Measurements from ENCODE around the gene SREBF1.

SREBF1 gene

DNA sequence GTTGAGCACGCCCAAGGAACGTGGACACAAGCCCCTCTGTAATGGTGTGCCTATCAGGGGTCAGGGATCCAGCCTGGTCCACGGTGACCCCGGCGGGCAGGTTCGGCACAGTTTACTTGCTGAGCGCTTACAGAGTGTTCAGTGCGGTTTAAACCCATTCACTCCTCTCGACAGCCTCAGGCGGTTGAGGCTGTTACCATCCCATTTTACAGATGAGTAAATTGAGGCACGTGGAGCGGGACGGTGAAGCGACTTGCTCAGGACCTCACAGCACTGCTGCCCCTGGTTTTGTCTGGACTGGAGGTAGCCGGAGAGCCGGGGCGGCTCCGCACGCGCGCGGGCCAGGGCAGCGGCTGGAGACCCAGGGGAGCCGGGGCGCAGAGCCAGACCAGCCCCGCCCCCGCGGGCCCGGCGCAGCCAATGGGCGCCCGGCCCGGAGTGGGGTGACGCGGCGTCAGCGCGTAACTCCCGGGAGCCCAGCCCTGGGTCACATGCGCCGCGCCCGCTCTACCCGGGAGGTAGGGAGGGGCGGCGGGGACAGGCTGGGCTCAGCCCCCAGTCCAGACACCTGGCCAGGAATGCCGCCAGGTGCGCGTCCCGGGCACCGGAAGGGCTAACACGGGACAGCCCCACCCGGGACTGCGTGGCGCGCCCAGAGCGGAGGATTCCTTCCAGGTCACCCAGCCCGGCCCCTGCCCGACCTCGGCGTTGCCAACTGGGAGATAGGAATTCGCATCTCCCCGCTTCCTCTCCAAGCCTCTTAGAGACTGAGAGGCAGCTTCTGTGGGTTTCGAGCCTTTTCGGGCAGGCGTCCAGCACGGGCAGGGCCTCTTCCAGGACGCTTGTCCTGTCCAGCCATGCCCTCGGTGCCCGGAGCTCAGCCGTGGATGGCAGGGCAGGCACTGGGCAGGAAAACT is 3.3 kb upstream of the SREBF1 start:
- H3K27me3 Mint-ChIP-seq (ENCODE audit: low read depth): no peaks in the 10 kb centered on the region
- peaks cover 5% of the 10 kb centered on the region for H3K36me3 Mint-ChIP-seq (ENCODE audit: low read depth)
- H3K9me3 Mint-ChIP-seq: no peaks in the 10 kb centered on the region
- peaks cover 44% of the 10 kb centered on the region for H3K4me1 Mint-ChIP-seq (ENCODE audit: low read depth)
- H3K4me3 Mint-ChIP-seq: peak overlapping the region; percentile 80
- H3K27ac Mint-ChIP-seq: peak overlapping the region; percentile 95

DNA sequence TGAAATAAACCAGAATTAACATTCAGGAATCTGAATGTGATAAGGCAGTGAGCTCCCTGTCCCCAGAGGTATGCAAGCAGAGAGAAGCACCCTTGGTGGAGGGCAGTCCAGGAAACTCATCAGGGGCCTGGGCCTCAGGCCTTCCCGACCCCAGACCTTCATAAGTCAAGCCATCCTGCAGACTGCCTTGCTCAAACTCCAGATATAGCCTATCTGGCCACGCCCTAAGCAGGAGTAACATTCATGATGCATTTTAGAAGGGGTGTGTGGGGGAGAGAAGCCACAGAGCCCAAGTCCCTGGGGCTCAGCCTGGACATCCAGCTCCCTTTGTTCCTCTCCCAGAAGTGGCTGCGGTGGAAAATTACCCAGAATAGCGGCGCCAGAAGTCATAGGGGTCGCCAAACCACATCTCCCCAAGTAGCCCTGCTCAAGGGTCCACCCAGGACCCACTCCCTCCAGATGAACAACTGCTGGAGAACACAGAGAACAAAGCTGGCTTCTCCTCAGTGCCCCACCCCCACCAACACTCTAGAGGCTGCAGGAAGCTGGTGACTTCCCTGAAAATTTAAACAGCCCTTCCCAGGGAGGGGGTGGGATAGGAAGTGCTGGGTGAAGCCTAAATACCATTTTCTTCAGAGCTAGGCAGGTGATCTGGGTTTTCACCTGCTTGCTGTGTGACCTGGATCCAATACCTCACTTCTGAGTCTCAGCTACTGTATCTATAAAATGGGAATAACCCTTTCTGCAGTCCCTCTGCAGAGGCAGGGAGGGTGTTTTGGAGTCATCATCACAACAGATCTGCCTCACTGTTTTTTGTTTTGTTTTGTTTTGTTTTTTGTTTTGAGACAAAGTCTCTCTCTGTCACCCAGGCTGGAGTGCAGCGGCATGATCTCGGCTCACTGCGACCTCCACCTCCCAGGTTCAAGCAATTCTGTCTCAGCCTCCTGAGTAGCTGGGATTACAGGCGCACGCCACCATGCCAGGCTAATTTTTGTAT is 1.5 kb upstream of the SREBF1 start:
- Mint-ChIP-seq H3K27me3 (ENCODE audit: low read depth) (no peaks in the 10 kb centered on the region), H3K4me3 (peak overlapping the region; percentile 80), H3K9me3 (no peaks in the 10 kb centered on the region), H3K36me3 (ENCODE audit: low read depth) (peaks cover 16% of the 10 kb centered on the region), H3K4me1 (ENCODE audit: low read depth) (peaks cover 61% of the 10 kb centered on the region), H3K27ac (peak overlapping the region; percentile 95)

DNA sequence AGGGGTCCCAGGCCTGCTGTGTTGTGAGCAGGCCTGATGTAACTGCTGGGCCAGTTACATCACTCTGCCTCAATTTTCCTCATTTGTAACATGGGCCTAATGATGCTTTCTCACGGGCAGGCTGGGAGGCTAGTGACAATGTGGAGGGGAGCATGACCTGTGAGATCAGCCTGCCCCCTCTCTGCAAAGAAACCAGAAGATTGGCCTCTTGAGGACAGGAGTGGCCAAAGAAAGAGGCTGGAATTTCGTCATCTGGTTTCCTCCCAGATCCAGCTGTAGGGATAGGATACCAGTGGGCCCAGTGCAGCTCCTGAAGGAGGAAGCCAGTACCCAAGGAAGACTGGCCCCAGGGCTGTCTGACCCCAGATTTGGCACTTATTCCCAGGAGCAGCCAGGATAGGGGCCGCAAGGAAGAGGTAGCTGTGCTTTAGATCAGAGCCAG is 615 bp upstream of the SREBF1 start:
- Mint-ChIP-seq H3K9me3 (no peaks in the 10 kb centered on the region), H3K36me3 (ENCODE audit: low read depth) (peaks cover 16% of the 10 kb centered on the region), H3K27ac (peak overlapping the region; percentile 95), H3K4me1 (ENCODE audit: low read depth) (peaks cover 61% of the 10 kb centered on the region), H3K4me3 (peak overlapping the region; percentile 86), H3K27me3 (ENCODE audit: low read depth) (no peaks in the 10 kb centered on the region)

DNA sequence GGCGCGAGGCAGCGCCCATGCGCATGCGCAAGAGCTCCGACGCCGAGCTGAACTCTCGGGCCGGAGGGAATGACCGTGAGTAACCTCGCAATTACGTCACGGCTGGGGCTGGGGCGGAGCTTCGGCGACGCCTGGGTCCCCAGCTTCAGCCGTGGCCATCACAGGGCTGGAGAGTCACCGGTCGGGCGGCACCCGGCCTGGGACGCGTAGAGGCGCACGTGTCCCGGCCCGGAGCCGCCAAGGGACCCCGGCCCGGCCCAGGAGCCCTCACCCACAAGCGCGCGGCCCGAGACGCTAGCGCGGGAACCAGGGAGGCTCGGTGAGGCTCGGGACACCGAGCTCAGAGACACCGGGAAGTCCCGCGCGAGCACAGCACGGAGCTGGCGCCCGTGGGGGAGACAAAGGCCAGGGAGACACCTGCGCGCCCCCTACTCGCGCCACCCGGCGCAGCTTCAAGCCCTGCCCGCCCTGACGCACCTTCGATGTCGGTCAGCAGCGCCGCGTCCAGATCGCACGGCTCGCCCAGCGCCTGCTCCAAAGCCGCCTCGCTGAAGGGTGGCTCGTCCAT is 452 bp downstream of the SREBF1 start:
- Mint-ChIP-seq H3K4me3 (peak overlapping the region; percentile 90), H3K27ac (peak overlapping the region; percentile 90), H3K9me3 (no peaks in the 10 kb centered on the region), H3K27me3 (ENCODE audit: low read depth) (no peaks in the 10 kb centered on the region), H3K4me1 (ENCODE audit: low read depth) (peaks cover 65% of the 10 kb centered on the region), H3K36me3 (ENCODE audit: low read depth) (peaks cover 18% of the 10 kb centered on the region)

DNA sequence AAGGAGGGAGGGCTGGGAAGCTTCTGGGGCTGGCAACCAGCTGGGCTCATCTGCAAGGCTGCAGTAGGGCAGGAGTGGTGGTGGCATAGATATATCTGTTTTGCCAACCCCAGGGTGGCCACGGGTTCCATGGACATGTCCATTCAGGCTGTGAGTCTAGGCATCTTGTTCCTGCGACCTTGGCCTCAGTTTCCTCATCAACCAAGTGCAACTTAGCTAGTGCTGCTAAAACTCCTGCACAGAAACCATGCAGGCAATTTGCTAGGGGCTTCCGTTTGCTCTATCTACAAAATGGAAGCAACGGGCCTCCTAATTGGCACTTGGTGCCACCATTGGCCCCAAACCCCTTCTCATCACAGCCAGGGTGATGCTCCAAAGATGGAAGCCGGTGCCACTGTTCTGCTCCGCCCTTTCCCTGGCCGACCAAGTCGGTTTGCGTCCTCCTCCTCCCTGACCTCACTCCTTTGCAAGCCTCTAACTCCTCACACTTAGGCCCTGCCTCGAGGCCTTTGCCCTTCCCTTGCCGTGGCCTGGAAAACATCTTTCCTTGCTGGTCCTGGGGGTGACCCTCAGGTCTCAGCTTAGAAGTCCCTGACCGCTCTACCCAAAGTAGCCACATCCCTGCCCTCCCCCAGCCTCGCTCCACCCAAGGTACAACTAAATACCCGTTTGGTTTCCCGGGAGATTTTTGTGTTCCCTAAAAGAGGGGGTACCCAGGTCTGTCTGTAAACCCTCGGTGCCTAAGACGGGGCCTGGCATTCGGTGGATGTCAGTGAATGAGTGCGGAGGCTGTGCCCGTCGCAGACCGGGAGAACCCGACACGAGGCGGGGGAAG is 1.2 kb downstream of the SREBF1 start:
- Mint-ChIP-seq H3K4me3 (peak overlapping the region; percentile 90), H3K36me3 (ENCODE audit: low read depth) (peaks cover 22% of the 10 kb centered on the region), H3K27me3 (ENCODE audit: low read depth) (no peaks in the 10 kb centered on the region), H3K27ac (peak overlapping the region; percentile 90), H3K4me1 (ENCODE audit: low read depth) (peaks cover 60% of the 10 kb centered on the region), H3K9me3 (no peaks in the 10 kb centered on the region)

DNA sequence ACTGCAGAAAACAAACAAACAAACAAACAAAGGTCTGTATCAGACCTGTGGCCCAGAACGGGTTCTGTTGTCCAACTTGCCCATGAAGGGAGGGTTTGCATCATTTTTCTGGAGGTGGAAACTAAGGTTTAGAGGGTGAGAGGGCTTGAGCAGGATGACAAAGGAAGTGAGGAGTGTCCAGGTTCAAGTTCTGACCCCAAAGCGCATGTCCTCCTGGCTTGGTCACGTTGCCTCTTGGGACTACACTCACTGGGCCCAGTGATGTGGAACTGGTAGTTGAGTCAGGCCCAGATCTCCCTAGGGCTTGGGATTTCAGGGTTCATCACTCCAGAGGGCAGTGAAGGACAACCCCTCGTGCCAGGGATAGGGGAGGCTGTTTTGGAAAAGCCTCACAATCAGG is 1.8 kb downstream of the SREBF1 start:
- H3K4me3 Mint-ChIP-seq: peak overlapping the region; percentile 90
- H3K27ac Mint-ChIP-seq: peak overlapping the region; percentile 75
- H3K27me3 Mint-ChIP-seq (ENCODE audit: low read depth): no peaks in the 10 kb centered on the region
- H3K36me3 Mint-ChIP-seq (ENCODE audit: low read depth): peaks cover 22% of the 10 kb centered on the region
- H3K4me1 Mint-ChIP-seq (ENCODE audit: low read depth): peaks cover 60% of the 10 kb centered on the region
- no peaks in the 10 kb centered on the region for H3K9me3 Mint-ChIP-seq

DNA sequence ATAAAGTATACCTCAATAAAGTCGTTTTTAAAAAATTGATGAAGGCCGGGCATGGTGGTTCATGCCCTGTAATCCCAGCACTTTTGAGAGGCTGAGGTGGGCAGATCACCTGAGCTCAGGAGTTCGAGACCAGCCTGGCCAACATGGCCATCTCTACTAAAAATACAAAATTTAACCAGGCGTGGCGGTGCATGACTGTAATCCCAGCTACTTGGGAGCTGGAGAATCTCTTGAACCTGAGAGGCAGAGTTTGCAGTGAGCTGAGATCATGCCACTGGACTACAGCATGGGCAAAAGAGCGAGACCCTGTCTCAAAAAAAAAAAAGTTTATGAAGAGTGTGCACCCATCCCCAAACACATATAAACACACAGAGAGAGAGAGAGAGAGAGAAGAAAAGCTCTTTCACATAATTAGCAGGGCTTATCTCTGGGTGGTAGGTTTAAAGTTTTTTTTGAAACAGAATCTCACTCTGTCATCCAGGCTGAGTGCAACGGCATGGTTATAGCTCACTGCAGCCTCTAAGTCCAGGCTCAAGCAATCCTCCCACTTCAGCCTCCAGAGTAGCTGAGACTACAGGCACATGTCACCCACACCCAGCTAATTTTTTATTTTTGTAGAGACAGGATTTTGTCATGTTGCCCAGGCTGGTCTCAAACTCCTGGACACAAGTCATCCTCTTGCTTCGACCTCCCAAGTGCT is 3.0 kb downstream of the SREBF1 start:
- Mint-ChIP-seq H3K27me3 (ENCODE audit: low read depth) (no peaks in the 10 kb centered on the region), H3K9me3 (no peaks in the 10 kb centered on the region), H3K4me1 (ENCODE audit: low read depth) (peaks cover 54% of the 10 kb centered on the region), H3K4me3 (peak overlapping the region; percentile 90), H3K36me3 (ENCODE audit: low read depth) (peaks cover 26% of the 10 kb centered on the region), H3K27ac (peak overlapping the region; percentile 75)

DNA sequence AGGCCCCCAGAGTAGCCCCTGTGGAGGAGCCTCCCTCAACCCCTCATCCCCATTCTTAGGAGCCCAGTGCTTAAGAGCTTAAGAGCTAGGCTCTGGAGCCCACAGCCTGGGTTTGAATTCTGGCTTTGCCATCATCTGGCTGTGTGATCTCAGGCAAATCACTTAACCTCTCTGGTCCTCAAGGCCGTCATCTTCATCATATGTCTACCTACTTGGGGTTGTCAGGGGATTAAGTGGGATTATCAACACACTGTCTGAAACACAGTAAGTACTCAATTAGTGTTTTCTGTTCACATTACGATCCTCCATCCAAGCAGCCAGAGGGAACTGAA is 4.8 kb downstream of the SREBF1 start:
- H3K9me3 Mint-ChIP-seq: no peaks in the 10 kb centered on the region
- H3K36me3 Mint-ChIP-seq (ENCODE audit: low read depth): peaks cover 26% of the 10 kb centered on the region
- no peak overlapping the region for H3K4me3 Mint-ChIP-seq
- H3K27ac Mint-ChIP-seq: no peak overlapping the region
- peaks cover 45% of the 10 kb centered on the region for H3K4me1 Mint-ChIP-seq (ENCODE audit: low read depth)
- no peaks in the 10 kb centered on the region for H3K27me3 Mint-ChIP-seq (ENCODE audit: low read depth)

DNA sequence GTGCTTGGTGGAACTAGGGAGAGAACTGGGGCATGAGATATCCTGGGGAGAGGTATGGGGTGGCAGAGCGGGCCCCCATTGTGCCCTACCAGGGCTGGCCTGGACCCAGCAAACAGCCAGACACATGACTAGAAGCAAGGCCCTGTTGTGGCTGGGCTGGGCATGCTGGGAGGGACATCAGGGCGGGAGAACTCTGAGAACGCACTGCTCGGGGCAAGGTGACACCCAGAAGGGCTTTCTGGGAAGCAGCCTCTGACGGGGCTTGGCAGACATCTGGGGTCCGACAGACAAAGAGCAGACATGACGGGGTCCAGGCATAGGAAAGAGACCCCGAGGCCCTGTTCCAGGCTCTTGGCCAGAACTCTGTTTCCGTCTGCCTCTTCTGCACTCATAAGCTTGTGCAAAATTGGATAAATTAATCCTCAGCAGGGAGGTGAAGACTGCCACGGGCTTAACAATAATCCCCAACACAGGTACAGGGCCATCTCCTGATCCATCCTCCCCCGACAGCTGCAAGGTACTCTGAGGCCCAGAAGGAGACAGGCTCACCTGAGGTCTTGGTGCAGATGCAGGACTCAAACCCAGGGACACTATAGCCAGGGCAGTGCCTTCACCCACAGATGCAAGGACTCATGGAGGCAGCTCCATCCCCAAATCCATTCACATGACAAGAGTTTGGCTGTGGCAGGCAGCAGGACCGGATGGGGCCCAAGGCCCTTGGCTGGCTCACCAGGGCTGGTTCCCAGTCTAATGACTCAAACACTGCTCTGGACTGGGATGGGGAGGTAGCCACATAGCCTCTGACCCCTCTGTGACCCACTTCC is 5.4 kb downstream of the SREBF1 start:
- H3K27ac Mint-ChIP-seq: no peak overlapping the region
- H3K36me3 Mint-ChIP-seq (ENCODE audit: low read depth): peaks cover 31% of the 10 kb centered on the region
- no peak overlapping the region for H3K4me3 Mint-ChIP-seq
- no peaks in the 10 kb centered on the region for H3K27me3 Mint-ChIP-seq (ENCODE audit: low read depth)
- no peaks in the 10 kb centered on the region for H3K9me3 Mint-ChIP-seq
- peaks cover 50% of the 10 kb centered on the region for H3K4me1 Mint-ChIP-seq (ENCODE audit: low read depth)

DNA sequence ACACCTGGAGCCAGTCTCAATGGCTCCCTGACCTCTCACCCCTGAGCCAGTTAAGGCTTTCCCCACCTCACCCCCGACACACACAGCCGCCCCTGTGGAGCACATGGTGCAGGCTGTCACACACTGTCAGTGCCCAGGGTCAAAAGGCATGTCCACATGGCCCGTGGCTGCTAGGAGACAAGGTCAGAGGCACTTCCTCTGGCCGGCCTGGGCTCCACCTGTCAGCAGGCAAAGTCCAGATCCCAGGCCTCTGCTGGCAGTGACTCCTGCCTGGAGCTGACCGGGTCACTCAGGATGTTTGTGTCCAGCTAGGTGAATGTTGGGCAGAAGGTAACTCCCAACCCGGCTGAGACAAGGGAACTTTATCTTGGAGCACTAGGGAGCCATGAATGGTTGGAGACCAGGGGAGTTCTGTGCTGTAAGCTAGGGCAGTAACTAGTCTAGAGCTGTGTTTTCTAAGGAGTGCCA is 6.0 kb downstream of the SREBF1 start:
- Mint-ChIP-seq H3K4me1 (ENCODE audit: low read depth) (peaks cover 53% of the 10 kb centered on the region), H3K27ac (no peak overlapping the region)

DNA sequence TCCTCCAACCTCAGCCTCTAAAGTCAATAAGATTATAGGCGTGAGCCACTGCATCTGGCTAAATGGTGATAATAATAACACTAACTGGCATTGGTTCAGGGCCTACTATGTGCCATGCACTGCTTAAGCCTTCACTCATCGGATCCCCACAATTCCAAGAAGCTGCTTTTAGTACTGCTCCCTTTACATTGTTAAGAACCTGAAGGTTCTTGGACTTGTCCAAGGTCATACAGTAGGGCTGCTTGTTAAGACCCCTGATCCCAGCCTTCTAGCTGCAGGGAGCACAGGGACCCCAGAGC is 6.6 kb downstream of the SREBF1 start:
- H3K9me3 Mint-ChIP-seq: no peaks in the 10 kb centered on the region
- H3K27ac Mint-ChIP-seq: no peak overlapping the region
- no peak overlapping the region for H3K4me3 Mint-ChIP-seq
- no peaks in the 10 kb centered on the region for H3K27me3 Mint-ChIP-seq (ENCODE audit: low read depth)
- H3K4me1 Mint-ChIP-seq (ENCODE audit: low read depth): peaks cover 50% of the 10 kb centered on the region
- H3K36me3 Mint-ChIP-seq (ENCODE audit: low read depth): peaks cover 30% of the 10 kb centered on the region

More for the DNA sequence above, 6.0 kb downstream of the SREBF1 start:
- Mint-ChIP-seq H3K4me3 (no peak overlapping the region), H3K27me3 (ENCODE audit: low read depth) (no peaks in the 10 kb centered on the region), H3K9me3 (no peaks in the 10 kb centered on the region), H3K36me3 (ENCODE audit: low read depth) (peaks cover 33% of the 10 kb centered on the region)

DNA sequence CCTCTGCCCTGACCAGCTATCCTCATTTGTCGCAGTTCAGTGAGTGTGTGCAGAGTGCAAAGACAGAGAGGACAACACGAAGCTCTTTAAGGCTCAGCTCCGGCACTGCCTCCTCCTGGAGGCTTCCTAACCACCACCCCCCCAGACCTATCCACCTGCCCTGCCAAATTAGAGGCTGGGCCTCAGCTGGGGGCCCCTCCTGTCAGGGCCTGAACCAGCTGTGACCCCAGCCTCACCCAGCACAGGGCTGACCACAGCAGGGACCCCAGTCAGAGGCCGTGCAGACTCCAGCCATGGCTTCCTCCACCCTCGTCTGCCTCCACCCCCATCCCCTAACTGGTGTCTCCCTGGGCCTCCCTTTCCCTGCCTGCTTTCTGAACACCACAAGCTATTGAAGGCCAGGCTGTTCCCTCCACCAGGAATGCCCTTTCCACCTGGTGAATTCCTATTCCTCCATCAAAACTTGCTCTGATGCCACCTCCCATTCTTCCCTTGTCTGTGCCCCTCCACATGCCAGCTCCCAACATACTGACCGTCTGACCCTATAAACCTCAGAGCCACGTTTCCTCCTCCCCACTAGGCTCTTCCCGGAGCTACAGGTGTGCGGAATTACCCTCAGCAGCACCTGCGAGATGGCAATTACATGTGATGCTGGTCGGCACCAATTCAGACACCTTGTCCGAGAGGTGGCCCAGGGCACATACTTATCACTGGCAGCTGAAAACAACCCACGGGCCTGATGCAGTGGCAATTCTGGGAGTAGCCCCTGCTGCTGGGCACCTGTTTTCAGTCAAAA is 8.8 kb downstream of the SREBF1 start:
- Mint-ChIP-seq H3K4me3 (no peak overlapping the region), H3K36me3 (ENCODE audit: low read depth) (peaks cover 23% of the 10 kb centered on the region), H3K4me1 (ENCODE audit: low read depth) (peaks cover 46% of the 10 kb centered on the region), H3K9me3 (no peaks in the 10 kb centered on the region), H3K27ac (peak overlapping the region; percentile 56), H3K27me3 (ENCODE audit: low read depth) (no peaks in the 10 kb centered on the region)
